H1 (cell line): ENCODE measurements around the gene SLC37A1. TPM values are rescaled to one million over a fixed set of nuclear protein-coding genes. Genes with fewer than 3 reads are reported as not detected.

Source experiments
- CTCF ChIA-PET: fragments of 300-600 bp; sonication (Branson Sonifier 250); formaldehyde crosslinking; loops from one replicate; lab custom pipeline; 2021; ENCODE audit not compliant: partially characterized antibody; lab: Charles Lee
- POLR2A ChIA-PET: fragments of 300-600 bp; sonication (Branson Sonifier 250); formaldehyde crosslinking; loops from one replicate; lab custom pipeline; 2021; ENCODE audit warnings: inconsistent platforms; ENCODE audit not compliant: partially characterized antibody; lab: Charles Lee
- DNase-seq, 2 experiments: peaks; one replicate each; pipeline versions ENCODE4 v3.0.0 to v3.0.0-alpha.2; 2010 to 2022; ENCODE audit warnings: low spot score in 2 of 2, low read depth in 1 of 2, mixed read lengths in 1 of 2
- FAIRE-seq: peaks from 2 replicates; lab custom pipeline; 2011; peaks lifted over from hg19 to GRCh38; lab: Jason Lieb, UNC
- H2AFZ ChIP-seq: 2 replicates; pipeline ENCODE4 v1.8.1; 2012; ENCODE audit warnings: low read length, inconsistent platforms
- H2AK5ac ChIP-seq: 2 replicates; pipeline ENCODE4 v1.6.1; 2013; ENCODE audit warnings: low read depth, low read length
- H2BK120ac ChIP-seq: replicated peaks from 2 replicates; pipeline ENCODE3; 2013; ENCODE audit warnings: low read depth, low read length, inconsistent platforms
- H2BK12ac ChIP-seq: 2 replicates; pipeline ENCODE4 v1.6.1; 2013; ENCODE audit warnings: low read depth, low read length
- H2BK15ac ChIP-seq: 2 replicates; pipeline ENCODE4 v1.6.1; 2013; ENCODE audit warnings: low read length
- H2BK20ac ChIP-seq: 2 replicates; pipeline ENCODE4 v1.6.1; 2013; ENCODE audit warnings: low read length
- H2BK5ac ChIP-seq: 2 replicates; pipeline ENCODE4 v1.6.1; 2013; ENCODE audit warnings: low read depth, low read length
- H3K14ac ChIP-seq: 2 replicates; pipeline ENCODE4 v1.6.1; 2013; ENCODE audit warnings: inconsistent platforms; ENCODE audit not compliant: insufficient read length
- H3K18ac ChIP-seq: 2 replicates; pipeline ENCODE4 v1.6.1; 2013; ENCODE audit warnings: low read length; ENCODE audit errors: extremely low read depth
- H3K23ac ChIP-seq: 2 replicates; pipeline ENCODE4 v1.6.1; 2013; ENCODE audit warnings: inconsistent platforms; ENCODE audit not compliant: insufficient read length
- H3K23me2 ChIP-seq: 2 replicates; pipeline ENCODE4 v1.6.1; 2013; ENCODE audit warnings: low read depth, low read length
- H3K27ac ChIP-seq: 2 replicates; pipeline ENCODE4 v1.6.1; 2011; ENCODE audit warnings: low read depth, low read length, inconsistent platforms
- H3K27me3 ChIP-seq, 4 experiments: replicated peaks in 1 of 4; 1 replicate in 1 of 4; 2 replicates in 3 of 4; pipeline versions ENCODE4 v1.6.1 to v1.8.1; 2011 to 2013; ENCODE audit warnings: low read length in 3 of 4, mild to moderate bottlenecking in 3 of 4, inconsistent platforms in 2 of 4, mixed read lengths in 2 of 4, moderate library complexity in 1 of 4; ENCODE audit not compliant: control insufficient read depth in 3 of 4, insufficient read depth in 3 of 4; ENCODE audit errors: extremely low read depth in 1 of 4
- H3K36me3 ChIP-seq, 4 experiments: 2 replicates each; pipeline versions ENCODE4 v1.6.1 to v1.8.1; 2011 to 2013; ENCODE audit warnings: mild to moderate bottlenecking in 4 of 4, low read length in 3 of 4, moderate library complexity in 2 of 4, control low read depth in 1 of 4, inconsistent platforms in 1 of 4; ENCODE audit not compliant: insufficient read depth in 4 of 4, control insufficient read depth in 2 of 4
- H3K4ac ChIP-seq: replicated peaks from 2 replicates; pipeline ENCODE3; 2013; ENCODE audit warnings: low read length, low read depth, mixed read lengths, inconsistent platforms; ENCODE audit not compliant: insufficient read length
- H3K4me1 ChIP-seq, 4 experiments: replicated peaks in 1 of 4; 1 replicate in 1 of 4; 2 replicates in 3 of 4; pipeline versions ENCODE4 v1.6.1 to v1.8.1; 2011 to 2013; ENCODE audit warnings: low read length in 3 of 4, inconsistent platforms in 2 of 4, mixed read lengths in 1 of 4; ENCODE audit not compliant: insufficient read depth in 4 of 4, control insufficient read depth in 3 of 4
- H3K4me2 ChIP-seq, 2 experiments: 2 replicates each; pipeline versions ENCODE4 v1.6.1 to v1.8.1; 2011 to 2013; ENCODE audit warnings: low read depth in 2 of 2, low read length in 2 of 2, control low read depth in 1 of 2, inconsistent platforms in 1 of 2, mild to moderate bottlenecking in 1 of 2; ENCODE audit not compliant: insufficient read depth in 1 of 2
- H3K4me3 ChIP-seq, 4 experiments: fragments of 200-600, 300-600 bp in 1 of 4; sonication (generic), shearing (Covaris generic), sonication (Bioruptor Twin) in 1 of 4; 2 replicates each; pipeline versions ENCODE4 v1.5.1 to v1.8.1; 2011 to 2016; ENCODE audit warnings: low read length in 4 of 4, low read depth in 3 of 4, control low read depth in 2 of 4, inconsistent platforms in 2 of 4, mild to moderate bottlenecking in 2 of 4, mixed read lengths in 1 of 4, moderate library complexity in 1 of 4; ENCODE audit not compliant: insufficient read depth in 2 of 4; ENCODE audit errors: extremely low read depth in 1 of 4
- H3K56ac ChIP-seq: replicated peaks from 2 replicates; pipeline ENCODE3; 2013; ENCODE audit warnings: low read depth, mild to moderate bottlenecking, mixed read lengths, low read length, inconsistent platforms; ENCODE audit not compliant: insufficient read length
- H3K79me1 ChIP-seq: 2 replicates; pipeline ENCODE4 v1.6.1; 2013; ENCODE audit warnings: low read depth, low read length, control low read depth
- H3K79me2 ChIP-seq, 2 experiments: 2 replicates each; pipeline versions ENCODE4 v1.6.1 to v1.8.1; 2012 to 2013; ENCODE audit warnings: low read length in 2 of 2, mild to moderate bottlenecking in 2 of 2, inconsistent platforms in 1 of 2; ENCODE audit not compliant: insufficient read depth in 2 of 2, control insufficient read depth in 1 of 2
- H3K9ac ChIP-seq, 4 experiments: replicated peaks in 1 of 4; 1 replicate in 1 of 4; 2 replicates in 3 of 4; pipeline versions ENCODE4 v1.6.1 to v1.8.1; 2011 to 2013; ENCODE audit warnings: low read depth in 3 of 4, low read length in 3 of 4, control low read depth in 2 of 4, mild to moderate bottlenecking in 2 of 4, moderate library complexity in 2 of 4, inconsistent platforms in 1 of 4; ENCODE audit errors: extremely low read depth in 1 of 4
- H3K9me3 ChIP-seq, 2 experiments: 2 replicates each; pipeline versions ENCODE4 v1.6.1 to v1.8.1; 2012 to 2013; ENCODE audit warnings: mild to moderate bottlenecking in 2 of 2, moderate library complexity in 2 of 2, control low read depth in 1 of 2, inconsistent platforms in 1 of 2, low read depth in 1 of 2, low read length in 1 of 2, mixed read lengths in 1 of 2; ENCODE audit not compliant: insufficient read depth in 2 of 2
- H4K20me1 ChIP-seq, 2 experiments: replicated peaks in 1 of 2; 2 replicates each; pipeline versions ENCODE3 to v1.8.1; 2011 to 2013; ENCODE audit warnings: inconsistent platforms in 2 of 2, low read length in 2 of 2, mild to moderate bottlenecking in 1 of 2; ENCODE audit not compliant: insufficient read depth in 2 of 2, control insufficient read depth in 1 of 2
- H4K5ac ChIP-seq: 2 replicates; pipeline ENCODE4 v1.6.1; 2013; ENCODE audit warnings: low read length, low read depth, mixed read lengths, inconsistent platforms; ENCODE audit not compliant: insufficient read length
- H4K8ac ChIP-seq: 2 replicates; pipeline ENCODE4 v1.8.0; 2013; ENCODE audit warnings: mild to moderate bottlenecking, moderate library complexity, low read length, inconsistent platforms; ENCODE audit not compliant: insufficient read depth; ENCODE audit errors: extremely low read depth
- H4K91ac ChIP-seq: replicated peaks from 2 replicates; pipeline ENCODE3; 2013; ENCODE audit warnings: low read length, mixed read lengths, inconsistent platforms; ENCODE audit not compliant: insufficient read length
- BCL11A ChIP-seq, 2 experiments: IDR thresholded peaks; one replicate each; pipeline ENCODE4 v1.6.1; 2011; ENCODE audit warnings: low read depth in 2 of 2, low read length in 2 of 2, mild to moderate bottlenecking in 2 of 2
- BRCA1 ChIP-seq: IDR thresholded peaks from 2 replicates; pipeline ENCODE4 v1.6.1; 2012; ENCODE audit warnings: low read depth, low read length, improper control_type of control experiment
- CHD1 ChIP-seq: IDR thresholded peaks from 2 replicates; pipeline ENCODE4 v1.6.1; 2012; ENCODE audit warnings: low read depth, low read length, improper control_type of control experiment
- E2F6 ChIP-seq: IDR thresholded peaks from 2 replicates; pipeline ENCODE4 v1.6.1; 2012; ENCODE audit warnings: inconsistent platforms
- HDAC6 ChIP-seq: IDR thresholded peaks from one replicate; pipeline ENCODE4 v1.7.1; 2012; ENCODE audit warnings: low read depth, mild to moderate bottlenecking, inconsistent platforms, low read length, moderate library complexity
- SAP30 ChIP-seq: fragments of 300-600 bp; sonication (generic); IDR thresholded peaks from 2 replicates; pipeline ENCODE4 v1.7.1; 2012; ENCODE audit warnings: low read length, moderate library complexity, mild to moderate bottlenecking, inconsistent platforms; ENCODE audit not compliant: insufficient read depth, insufficient replicate concordance
- SIRT6 ChIP-seq: IDR thresholded peaks from one replicate; pipeline ENCODE4 v1.7.1; 2012; ENCODE audit warnings: low read length, inconsistent platforms
- TAF1 ChIP-seq: IDR thresholded peaks from 2 replicates; pipeline ENCODE4 v1.6.1; 2011; ENCODE audit warnings: mild to moderate bottlenecking, low read depth, low read length
- TCF12 ChIP-seq: IDR thresholded peaks from 2 replicates; pipeline ENCODE4 v1.6.1; 2011; ENCODE audit warnings: low read depth, mild to moderate bottlenecking, low read length
- ZNF274 ChIP-seq: IDR thresholded peaks from 2 replicates; pipeline ENCODE4 v1.7.0; 2012; ENCODE audit warnings: low read length, borderline replicate concordance; ENCODE audit errors: extremely low read depth
- WGBS, 2 experiments: shearing (Covaris generic) in 1 of 2; methylation state at CpG; one replicate each; pipeline versions ENCODE4 v1.1.6 to v1.1.7; 2013 to 2015; ENCODE audit warnings: low lambda C conversion rate in 2 of 2, mixed read lengths in 2 of 2, inconsistent platforms in 1 of 2, low coverage in 1 of 2, missing lambda C conversion rate in 1 of 2; ENCODE audit not compliant: insufficient replicate concordance in 2 of 2, insufficient coverage in 1 of 2, insufficient read length in 1 of 2; ENCODE audit errors: extremely low coverage in 1 of 2, missing lambda C conversion rate in 1 of 2; 5-methylcytosine and 5-hydroxymethylcytosine counted together
- polyA plus RNA-seq, 7 experiments: library from polyadenylated mRNA; depleted of rRNA in 3 of 7; stranded (reverse) in 5 of 7; unstranded in 2 of 7; fragments of >200 nt in 5 of 7; fragments of 200-250 nt in 2 of 7; gene quantifications; 1 replicate in 5 of 7; 2 replicates in 1 of 7; 4 replicates in 1 of 7; pipeline versions ENCODE4 v1.2.1 to v1.2.3, GENCODE V29; 2011 to 2013; ENCODE audit warnings: missing spikeins in 2 of 7, mixed read lengths in 2 of 7
- total RNA-seq: library from RNA; stranded (reverse); fragmentation: NEBNext Ultra II Directional; extraction: Animal tissue kit (Norgen Biotek cat#: 25700); gene quantifications from 2 replicates; pipeline ENCODE4 v1.2.1, GENCODE V29; 2021

SLC37A1 gene
- total and polyA plus RNA-seq, 2 of the 8 experiments (the other 6 are each of a cell fraction or from before 2014, with no cell fraction given): 15.6 to 30.9 TPM

- Histone ChIP-seq H3K18ac (no peak overlapping the region), H3K23ac (no peak overlapping the region), H3K9ac (no peak overlapping the region), H3K79me2 (no peaks in the 10 kb centered on the region), H2AK5ac (no peak overlapping the region), H3K36me3 (peaks cover 2 to 7% (median 5%) of the 10 kb centered on the region in 4 experiments; a peak in 6 of 8 replicates), H4K5ac (no peak overlapping the region), H4K20me1 (peaks cover 0 to 2% of the 10 kb centered on the region in 2 experiments), H2BK5ac (no peak overlapping the region; the same call in 1 of the 2 replicates), H3K56ac (no peak overlapping the region), H4K8ac (no peak overlapping the region), H3K4me2 (no peak overlapping the region), H3K14ac (no peak overlapping the region), H2BK12ac (no peak overlapping the region), H3K79me1 (no peaks in the 10 kb centered on the region), H3K4me1 (no peaks in the 10 kb centered on the region), H3K9me3 (no peaks in the 10 kb centered on the region), H3K4ac (no peak overlapping the region), H3K27ac (no peak overlapping the region), H2BK15ac (no peak overlapping the region), H3K4me3 (no peak overlapping the region), H3K23me2 (no peaks in the 10 kb centered on the region), H2BK20ac (no peak overlapping the region), H3K27me3 (no peaks in the 10 kb centered on the region), H2BK120ac (no peak overlapping the region), H4K91ac (no peak overlapping the region), H2AFZ (no peak overlapping the region)
- FAIRE-seq (no peak), DNase-seq (no peak)
- 97% methylated on average over 14 of the region's 14 CpGs; no CpG with 5 or more reads in 1 of the 2 experiments for WGBS, 2 experiments
- TF ChIP-seq BRCA1: no peak
- TF ChIP-seq E2F6: no peak
- no peak for TF ChIP-seq SIRT6
- no peak for TF ChIP-seq TCF12
- TF ChIP-seq TAF1: no peak
- no peak for TF ChIP-seq HDAC6
- no peak for TF ChIP-seq SAP30
- TF ChIP-seq BCL11A (IDR thresholded peaks at IDR 0.05; ENCODE audit: low read depth in 2 of 2, low read length in 2 of 2): no peak
- TF ChIP-seq CHD1: no peak
- TF ChIP-seq ZNF274: no peak
- ChIA-PET POLR2A (no interaction called here), CTCF (interaction anchor here (0.9 kb wide), 1 partner anchor 29 kb away, joined by 3 read pairs; no protein-coding TSS in a partner anchor)
Measured at GRCh38 chr21:42563686-42564085, 50.0 kb downstream of the SLC37A1 start.
